Measurements from ENCODE around the gene CNIH2. TPM values are rescaled to one million over a fixed set of nuclear protein-coding genes. Genes with fewer than 3 reads are reported as not detected.
"Not testable (repeated sequence)": the region's sequence is repeated elsewhere in the genome, so short reads cannot be mapped to it uniquely, and the experiment has no call there.

CNIH2 gene
- total RNA-seq, 1 donor from 2014 or later = 1.3 TPM

- no peak for DNase-seq (ENCODE audit: low read depth)
Observed at GRCh38 chr11:66314561-66315497, 36.9 kb downstream of the CNIH2 start.

GRCh38 chr11:66315498-66315885, 37.5 kb downstream of the CNIH2 start:
- no peak for DNase-seq (ENCODE audit: low read depth)

- DNase-seq (ENCODE audit: low read depth) = no peak
Observed at GRCh38 chr11:66315921-66316811, 38.2 kb downstream of the CNIH2 start.

- no peak for DNase-seq (ENCODE audit: low read depth)
Observed at GRCh38 chr11:66316849-66317251, 38.9 kb downstream of the CNIH2 start, which contains the start of gene CD248. Gene CD248, minus strand, starts transcription at chr11:66317044. Its CDS starts 17 bp downstream, at chr11:66317027.

- DNase-seq (ENCODE audit: low read depth) = no peak
Observed at GRCh38 chr11:66317322-66317722, 39.3 kb downstream of the CNIH2 start.

GRCh38 chr11:66317723-66318599, 40.0 kb downstream of the CNIH2 start:
- DNase-seq (ENCODE audit: low read depth) = peak; percentile 43

- DNase-seq (ENCODE audit: low read depth) = no peak
Observed at GRCh38 chr11:66318600-66318970, 40.6 kb downstream of the CNIH2 start.

GRCh38 chr11:66320289-66320688, 42.3 kb downstream of the CNIH2 start:
- DNase-seq (ENCODE audit: low read depth) = not testable (repeated sequence)

GRCh38 chr11:66320748-66321147, 42.8 kb downstream of the CNIH2 start:
- DNase-seq (ENCODE audit: low read depth) = not testable (repeated sequence)

- DNase-seq (ENCODE audit: low read depth) = no peak
Observed at GRCh38 chr11:66321606-66322005, 43.6 kb downstream of the CNIH2 start.

- no peak for DNase-seq (ENCODE audit: low read depth)
Observed at GRCh38 chr11:66322732-66323427, 44.9 kb downstream of the CNIH2 start.

- no peak for DNase-seq (ENCODE audit: low read depth)
Observed at GRCh38 chr11:66323684-66324083, 45.7 kb downstream of the CNIH2 start.

GRCh38 chr11:66324664-66325063, 46.7 kb downstream of the CNIH2 start:
- no peak for DNase-seq (ENCODE audit: low read depth)

- DNase-seq (ENCODE audit: low read depth) = no peak
Observed at GRCh38 chr11:66325263-66325671, 47.3 kb downstream of the CNIH2 start.

GRCh38 chr11:66326261-66327111, 48.5 kb downstream of the CNIH2 start:
- peak; percentile 68 for DNase-seq (ENCODE audit: low read depth)

- peak; percentile 59 for DNase-seq (ENCODE audit: low read depth)
Observed at GRCh38 chr11:66327171-66328030, 49.4 kb downstream of the CNIH2 start.

GRCh38 chr11:66328031-66328301, 50.0 kb downstream of the CNIH2 start:
- no peak for DNase-seq (ENCODE audit: low read depth)

- peak; percentile 78 for DNase-seq (ENCODE audit: low read depth)
Observed at GRCh38 chr11:66328302-66329144, 50.5 kb downstream of the CNIH2 start.

Data from myocyte (in vitro differentiated cells).